Hepatocyte (in vitro differentiated cells): ENCODE results near the gene ZNF253.

Experiments used
- EZH2 ChIP-seq: fragments of 200-600 bp; sonication (generic); IDR thresholded peaks from 2 replicates; pipeline ENCODE4 v1.6.1; 2016; ENCODE audit warnings: antibody characterized with exemption, mild to moderate bottlenecking, borderline replicate concordance
- TF ChIP-seq, protein P1 (sequence below): fragments of 200-600 bp; sonication (generic); IDR thresholded peaks from 2 replicates; pipeline ENCODE4 v1.5.1; 2016; ENCODE audit warnings: antibody characterized with exemption, mild to moderate bottlenecking; ENCODE audit not compliant: poor library complexity

DNA sequence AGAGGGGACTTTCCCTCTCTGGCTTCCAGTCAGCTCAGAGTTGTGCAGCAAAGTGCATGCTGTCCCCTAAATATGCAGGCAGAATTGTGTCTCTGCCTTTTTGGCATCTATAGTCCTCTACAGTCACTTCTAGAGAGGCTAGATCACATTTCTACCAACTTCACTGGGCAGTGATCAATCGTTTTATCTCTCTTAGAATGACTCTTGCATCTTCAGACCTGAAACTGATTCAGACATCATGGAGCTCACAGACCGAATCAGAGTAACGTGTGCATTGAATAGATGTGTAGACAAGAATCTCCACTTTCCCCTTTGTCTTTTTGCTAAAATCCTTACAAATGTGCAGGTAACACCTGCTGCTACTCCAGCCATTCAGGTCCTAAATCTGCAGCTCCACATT, 6.2 kb downstream of the ZNF253 start:
- TF ChIP-seq, protein P1, sequence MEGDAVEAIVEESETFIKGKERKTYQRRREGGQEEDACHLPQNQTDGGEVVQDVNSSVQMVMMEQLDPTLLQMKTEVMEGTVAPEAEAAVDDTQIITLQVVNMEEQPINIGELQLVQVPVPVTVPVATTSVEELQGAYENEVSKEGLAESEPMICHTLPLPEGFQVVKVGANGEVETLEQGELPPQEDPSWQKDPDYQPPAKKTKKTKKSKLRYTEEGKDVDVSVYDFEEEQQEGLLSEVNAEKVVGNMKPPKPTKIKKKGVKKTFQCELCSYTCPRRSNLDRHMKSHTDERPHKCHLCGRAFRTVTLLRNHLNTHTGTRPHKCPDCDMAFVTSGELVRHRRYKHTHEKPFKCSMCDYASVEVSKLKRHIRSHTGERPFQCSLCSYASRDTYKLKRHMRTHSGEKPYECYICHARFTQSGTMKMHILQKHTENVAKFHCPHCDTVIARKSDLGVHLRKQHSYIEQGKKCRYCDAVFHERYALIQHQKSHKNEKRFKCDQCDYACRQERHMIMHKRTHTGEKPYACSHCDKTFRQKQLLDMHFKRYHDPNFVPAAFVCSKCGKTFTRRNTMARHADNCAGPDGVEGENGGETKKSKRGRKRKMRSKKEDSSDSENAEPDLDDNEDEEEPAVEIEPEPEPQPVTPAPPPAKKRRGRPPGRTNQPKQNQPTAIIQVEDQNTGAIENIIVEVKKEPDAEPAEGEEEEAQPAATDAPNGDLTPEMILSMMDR, result no peak
- no peak for TF ChIP-seq EZH2
